Measurements from ENCODE around the gene SYCP2L. TPM values are rescaled to one million over a fixed set of nuclear protein-coding genes. Genes with fewer than 3 reads are reported as not detected.

Gene SYCP2L
- total and polyA plus RNA-seq, 2 donors (not counting 1 experiment from before 2014, with no cell fraction given): 0.19 TPM; not detected in 1

DNA sequence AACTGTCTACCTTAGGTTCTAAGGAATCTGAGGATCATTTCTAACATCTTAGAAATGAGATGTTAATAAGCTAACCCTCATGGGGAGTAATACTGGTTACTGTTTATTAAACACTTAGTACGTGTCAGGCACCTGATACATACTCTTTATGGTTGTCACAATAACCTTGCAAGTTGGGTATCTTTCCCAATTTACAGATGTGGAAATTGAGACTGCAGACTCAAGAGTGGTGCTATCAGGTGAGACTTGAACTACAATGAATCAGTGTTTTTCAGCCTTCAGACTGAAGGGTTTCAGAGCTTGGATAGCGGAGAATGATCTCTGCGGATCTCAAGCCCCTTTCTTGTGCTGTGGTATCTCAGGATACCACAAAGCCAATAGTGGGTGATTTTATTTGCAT, 130.2 kb downstream of the SYCP2L start:
- no peak for TF ChIP-seq EZH2 (IDR thresholded peaks at IDR 0.05; ENCODE audit: borderline replicate concordance, insufficient read depth, low read depth, low read length, poor library complexity, severe bottlenecking)
- TF ChIP-seq CTCF (IDR thresholded peaks at IDR 0.05): no peak
- DNase-seq (no peak), ATAC-seq (ENCODE audit: low read depth) (no peak)
- peaks cover 0 to 4% (median 2%) of the 10 kb centered on the region in 4 experiments for H3K27me3 ChIP-seq (replicated peaks in 1 of 4; ENCODE audit: control extremely low read depth in 1 of 4, control insufficient read depth in 3 of 4, insufficient read depth in 4 of 4, low read length in 3 of 4)
- WGBS (ENCODE audit: insufficient coverage): 94% methylated on average over 2 of the region's 3 CpGs
- Mint-ChIP-seq H3K27ac (no peak overlapping the region), H3K9me3 (ENCODE audit: insufficient read depth) (no peaks in the 10 kb centered on the region), H3K4me3 (no peak overlapping the region), H3K4me1 (no peaks in the 10 kb centered on the region), H3K27me3 (peaks cover 41% of the 10 kb centered on the region)
- intact Hi-C loops (cut with micrococcal nuclease): no loop called here
- no peak overlapping the region for H2AFZ ChIP-seq (ENCODE audit: insufficient read depth, low read depth, low read length, poor library complexity, severe bottlenecking)
- ChIA-PET CTCF (no interaction called here), POLR2A (interaction anchor here (0.5 kb wide), 1 partner anchor 102 kb away, joined by 3 read pairs; no protein-coding TSS in a partner anchor)
- no peaks in the 10 kb centered on the region for H3K36me3 ChIP-seq (replicated peaks in 1 of 2; ENCODE audit: control extremely low read depth in 1 of 2, control insufficient read depth in 1 of 2, extremely low read depth in 1 of 2, insufficient read depth in 2 of 2, low read length in 1 of 2)
- no peaks in the 10 kb centered on the region for H3K79me2 ChIP-seq (ENCODE audit: control insufficient read depth, insufficient read depth, low read length)
- no peak overlapping the region for H3K4me2 ChIP-seq (replicated peaks; ENCODE audit: low read depth, low read length, poor library complexity, severe bottlenecking)
- no peaks in the 10 kb centered on the region for H3K9me3 ChIP-seq (ENCODE audit: control extremely low read depth in 1 of 3, control insufficient read depth in 2 of 3, insufficient read depth in 1 of 3, low read length in 2 of 3)
- no peaks in the 10 kb centered on the region for H3K4me1 ChIP-seq (ENCODE audit: control insufficient read depth in 2 of 2, insufficient read depth in 2 of 2, low read length in 2 of 2)
- H3K4me3 ChIP-seq (ENCODE audit: control extremely low read depth in 1 of 5, extremely low read depth in 1 of 5, insufficient read depth in 1 of 5, low read depth in 2 of 5, low read length in 4 of 5): no peak overlapping the region
- H4K20me1 ChIP-seq (ENCODE audit: control insufficient read depth, insufficient read depth, low read length, poor library complexity, severe bottlenecking): no peaks in the 10 kb centered on the region
- H3K9ac ChIP-seq (ENCODE audit: low read length): no peak overlapping the region
- H3K27ac ChIP-seq (ENCODE audit: low read length in 2 of 2): no peak overlapping the region

- no peak overlapping the region for H3K4me3 Mint-ChIP-seq
- no peak overlapping the region for H3K4me2 ChIP-seq (replicated peaks; ENCODE audit: low read depth, low read length, poor library complexity, severe bottlenecking)
- no peaks in the 10 kb centered on the region for H3K4me1 ChIP-seq (ENCODE audit: control insufficient read depth in 2 of 2, insufficient read depth in 2 of 2, low read length in 2 of 2)
- WGBS (ENCODE audit: insufficient coverage): no CpG with 5 or more reads among the region's 2 CpGs
- peaks cover 0 to 4% (median 2%) of the 10 kb centered on the region in 4 experiments for H3K27me3 ChIP-seq (replicated peaks in 1 of 4; ENCODE audit: control extremely low read depth in 1 of 4, control insufficient read depth in 3 of 4, insufficient read depth in 4 of 4, low read length in 3 of 4)
- DNase-seq: no peak
- no peaks in the 10 kb centered on the region for H3K9me3 ChIP-seq (ENCODE audit: control extremely low read depth in 1 of 3, control insufficient read depth in 2 of 3, insufficient read depth in 1 of 3, low read length in 2 of 3)
- H3K9me3 Mint-ChIP-seq (ENCODE audit: insufficient read depth): no peaks in the 10 kb centered on the region
- H3K27ac Mint-ChIP-seq: no peak overlapping the region
- CTCF ChIA-PET: interaction anchor here (0.5 kb wide), 1 partner anchor 19 kb away, joined by 5 read pairs; no protein-coding TSS in a partner anchor
- no peaks in the 10 kb centered on the region for H4K20me1 ChIP-seq (ENCODE audit: control insufficient read depth, insufficient read depth, low read length, poor library complexity, severe bottlenecking)
- no peak overlapping the region for H3K4me3 ChIP-seq (ENCODE audit: control extremely low read depth in 1 of 5, extremely low read depth in 1 of 5, insufficient read depth in 1 of 5, low read depth in 2 of 5, low read length in 4 of 5)
- H2AFZ ChIP-seq (ENCODE audit: insufficient read depth, low read depth, low read length, poor library complexity, severe bottlenecking): no peak overlapping the region
- H3K79me2 ChIP-seq (ENCODE audit: control insufficient read depth, insufficient read depth, low read length): no peaks in the 10 kb centered on the region
- H3K4me1 Mint-ChIP-seq: no peaks in the 10 kb centered on the region
- no peaks in the 10 kb centered on the region for H3K36me3 ChIP-seq (replicated peaks in 1 of 2; ENCODE audit: control extremely low read depth in 1 of 2, control insufficient read depth in 1 of 2, extremely low read depth in 1 of 2, insufficient read depth in 2 of 2, low read length in 1 of 2)
- ATAC-seq (ENCODE audit: low read depth): no peak
- peaks cover 42% of the 10 kb centered on the region for H3K27me3 Mint-ChIP-seq
- H3K9ac ChIP-seq (ENCODE audit: low read length): no peak overlapping the region
- intact Hi-C loops (cut with micrococcal nuclease): no loop called here
- POLR2A ChIA-PET: no interaction called here
- TF ChIP-seq CTCF (IDR thresholded peaks at IDR 0.05) (no peak), EZH2 (IDR thresholded peaks at IDR 0.05; ENCODE audit: borderline replicate concordance, insufficient read depth, low read depth, low read length, poor library complexity, severe bottlenecking) (no peak)
- no peak overlapping the region for H3K27ac ChIP-seq (ENCODE audit: low read length in 2 of 2)
These were observed 131.4 kb downstream of the SYCP2L start for GRCh38 chr6:11018225-11018624.

All from B cell (primary cell).